Hepatocyte (in vitro differentiated cells): ENCODE results near the gene TOB2.

ENCODE experiments used
- EZH2 ChIP-seq: fragments of 200-600 bp; sonication (generic); IDR thresholded peaks from 2 replicates; pipeline ENCODE4 v1.6.1; 2016; ENCODE audit warnings: antibody characterized with exemption, mild to moderate bottlenecking, borderline replicate concordance
- TF ChIP-seq, protein P1 (sequence below): fragments of 200-600 bp; sonication (generic); IDR thresholded peaks from 2 replicates; pipeline ENCODE4 v1.5.1; 2016; ENCODE audit warnings: antibody characterized with exemption, mild to moderate bottlenecking; ENCODE audit not compliant: poor library complexity

GRCh38 chr22:41398921-41399320, 47.7 kb downstream of the TOB2 start:
- TF ChIP-seq, protein P1, sequence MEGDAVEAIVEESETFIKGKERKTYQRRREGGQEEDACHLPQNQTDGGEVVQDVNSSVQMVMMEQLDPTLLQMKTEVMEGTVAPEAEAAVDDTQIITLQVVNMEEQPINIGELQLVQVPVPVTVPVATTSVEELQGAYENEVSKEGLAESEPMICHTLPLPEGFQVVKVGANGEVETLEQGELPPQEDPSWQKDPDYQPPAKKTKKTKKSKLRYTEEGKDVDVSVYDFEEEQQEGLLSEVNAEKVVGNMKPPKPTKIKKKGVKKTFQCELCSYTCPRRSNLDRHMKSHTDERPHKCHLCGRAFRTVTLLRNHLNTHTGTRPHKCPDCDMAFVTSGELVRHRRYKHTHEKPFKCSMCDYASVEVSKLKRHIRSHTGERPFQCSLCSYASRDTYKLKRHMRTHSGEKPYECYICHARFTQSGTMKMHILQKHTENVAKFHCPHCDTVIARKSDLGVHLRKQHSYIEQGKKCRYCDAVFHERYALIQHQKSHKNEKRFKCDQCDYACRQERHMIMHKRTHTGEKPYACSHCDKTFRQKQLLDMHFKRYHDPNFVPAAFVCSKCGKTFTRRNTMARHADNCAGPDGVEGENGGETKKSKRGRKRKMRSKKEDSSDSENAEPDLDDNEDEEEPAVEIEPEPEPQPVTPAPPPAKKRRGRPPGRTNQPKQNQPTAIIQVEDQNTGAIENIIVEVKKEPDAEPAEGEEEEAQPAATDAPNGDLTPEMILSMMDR = no peak
- no peak for TF ChIP-seq EZH2
